ENCODE results near the gene ST6GALNAC3.

DNA sequence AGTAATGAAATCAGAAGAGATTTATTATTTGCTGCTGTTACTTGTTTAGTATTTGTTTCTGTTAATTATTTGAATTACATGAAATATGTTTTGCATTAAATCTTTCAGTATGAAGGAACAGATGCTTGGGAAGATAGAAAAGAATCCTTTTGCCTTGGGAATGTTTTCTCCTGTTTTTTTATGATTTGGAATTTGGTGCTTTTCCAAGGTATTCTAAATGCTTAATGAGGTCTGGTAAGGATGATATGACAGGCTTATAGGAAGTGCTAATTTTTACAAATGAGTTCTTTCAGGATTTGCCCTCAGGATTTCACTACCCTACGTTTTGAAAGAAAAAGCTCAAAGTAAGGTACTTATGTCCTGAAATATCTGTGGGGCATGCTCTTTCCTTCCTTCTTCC is 25.6 kb upstream of the ST6GALNAC3 start:
- TF ChIP-seq BHLHE40 (IDR thresholded peaks at IDR 0.05; ENCODE audit: borderline replicate concordance) (no peak), LEF1 (IDR thresholded peaks at IDR 0.05; ENCODE audit: borderline replicate concordance) (no peak), SUZ12 (IDR thresholded peaks at IDR 0.05) (no peak), TARDBP (IDR thresholded peaks at IDR 0.05) (no peak), ELF4 (IDR thresholded peaks at IDR 0.05) (no peak), ZNF384 (IDR thresholded peaks at IDR 0.05) (no peak), SP1 (IDR thresholded peaks at IDR 0.05) (no peak), FOXK2 (IDR thresholded peaks at IDR 0.05) (no peak), ARNT (IDR thresholded peaks at IDR 0.05) (no peak), CTBP1 (IDR thresholded peaks at IDR 0.05; ENCODE audit: borderline replicate concordance) (no peak), L3MBTL2 (conservative IDR thresholded peaks at IDR 0.05) (no peak), FOXA1 (IDR thresholded peaks at IDR 0.05) (no peak)
- TF ChIP-seq, protein P1, sequence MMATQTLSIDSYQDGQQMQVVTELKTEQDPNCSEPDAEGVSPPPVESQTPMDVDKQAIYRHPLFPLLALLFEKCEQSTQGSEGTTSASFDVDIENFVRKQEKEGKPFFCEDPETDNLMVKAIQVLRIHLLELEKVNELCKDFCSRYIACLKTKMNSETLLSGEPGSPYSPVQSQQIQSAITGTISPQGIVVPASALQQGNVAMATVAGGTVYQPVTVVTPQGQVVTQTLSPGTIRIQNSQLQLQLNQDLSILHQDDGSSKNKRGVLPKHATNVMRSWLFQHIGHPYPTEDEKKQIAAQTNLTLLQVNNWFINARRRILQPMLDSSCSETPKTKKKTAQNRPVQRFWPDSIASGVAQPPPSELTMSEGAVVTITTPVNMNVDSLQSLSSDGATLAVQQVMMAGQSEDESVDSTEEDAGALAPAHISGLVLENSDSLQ (IDR thresholded peaks at IDR 0.05), result no peak

All from HEK293T (cell line).